HG02970 (cell line): ENCODE measurements around the gene KDM6B.

Experiments
- ATAC-seq: cut with Tn5 transposase; IDR thresholded peaks from one replicate; pipeline ENCODE4 v1.9.1; 2021; ENCODE audit warnings: mild to moderate bottlenecking, moderate library complexity, moderate number of reproducible peaks; ENCODE audit not compliant: unreplicated experiment, low FRiP score

Gene KDM6B

DNA sequence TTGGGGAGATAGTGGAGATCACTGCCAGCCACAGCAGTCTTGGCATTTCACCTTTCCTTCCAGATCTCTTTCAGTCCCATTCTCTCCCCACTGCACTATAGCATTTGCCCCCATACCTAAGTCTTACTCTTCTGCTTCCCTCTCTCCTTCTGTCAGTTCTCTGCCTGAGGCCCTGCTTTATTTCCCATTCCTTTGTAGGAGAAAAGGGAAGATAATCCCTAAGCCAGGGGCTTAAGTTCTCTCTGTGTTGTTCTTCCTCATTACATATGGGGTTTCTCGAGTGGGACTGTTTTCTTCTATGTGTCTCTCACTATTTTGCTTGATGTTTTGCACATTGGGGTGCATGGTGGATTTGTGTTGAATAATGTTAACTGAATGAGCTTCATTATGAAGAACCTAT is 6.4 kb downstream of the KDM6B start:
- no peak for ATAC-seq

DNA sequence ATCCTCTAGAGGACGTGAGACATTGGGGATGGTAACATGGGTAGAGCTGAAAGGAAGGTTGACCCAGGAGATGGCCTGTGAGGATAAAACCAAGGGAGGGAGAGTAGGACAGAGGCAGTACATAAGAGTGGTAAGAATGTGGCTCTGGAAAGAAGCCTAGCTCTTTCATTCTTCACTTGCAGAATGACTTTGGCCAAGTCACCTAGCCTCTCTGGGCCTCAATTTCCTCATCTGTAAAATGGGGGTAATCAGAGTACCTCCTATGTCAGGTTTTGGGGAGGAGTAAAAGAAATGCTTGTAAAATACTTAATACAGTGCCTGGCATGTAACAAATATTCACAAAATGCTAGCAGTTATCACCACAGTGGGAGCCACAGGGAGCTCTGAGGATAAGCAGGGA is 6.9 kb downstream of the KDM6B start:
- ATAC-seq = no peak

DNA sequence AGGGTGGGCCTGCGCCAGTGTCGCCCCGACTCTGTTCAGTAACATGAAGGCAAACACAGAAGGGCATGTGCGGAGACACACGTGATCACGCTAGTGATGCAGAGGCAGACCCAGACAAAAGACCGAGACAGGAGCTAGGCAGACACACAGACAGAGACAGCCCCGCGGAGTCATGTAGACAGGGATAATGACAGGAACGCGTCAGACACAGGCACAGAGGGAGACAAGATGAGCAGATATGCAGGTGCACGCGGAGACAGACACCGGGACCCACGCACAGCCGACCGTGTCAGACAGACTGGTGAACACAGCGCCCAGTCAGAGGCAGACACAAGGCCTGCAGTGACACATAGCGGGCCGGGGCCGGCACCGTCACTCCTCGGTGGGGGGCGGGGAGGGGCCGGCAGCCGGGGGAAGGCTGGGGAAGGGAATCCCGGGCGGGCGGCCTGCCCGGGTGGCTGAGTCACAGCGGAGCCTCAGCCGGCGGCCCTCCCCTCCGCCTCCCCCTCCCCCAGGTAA is 7.4 kb downstream of the KDM6B start:
- ATAC-seq = no peak

DNA sequence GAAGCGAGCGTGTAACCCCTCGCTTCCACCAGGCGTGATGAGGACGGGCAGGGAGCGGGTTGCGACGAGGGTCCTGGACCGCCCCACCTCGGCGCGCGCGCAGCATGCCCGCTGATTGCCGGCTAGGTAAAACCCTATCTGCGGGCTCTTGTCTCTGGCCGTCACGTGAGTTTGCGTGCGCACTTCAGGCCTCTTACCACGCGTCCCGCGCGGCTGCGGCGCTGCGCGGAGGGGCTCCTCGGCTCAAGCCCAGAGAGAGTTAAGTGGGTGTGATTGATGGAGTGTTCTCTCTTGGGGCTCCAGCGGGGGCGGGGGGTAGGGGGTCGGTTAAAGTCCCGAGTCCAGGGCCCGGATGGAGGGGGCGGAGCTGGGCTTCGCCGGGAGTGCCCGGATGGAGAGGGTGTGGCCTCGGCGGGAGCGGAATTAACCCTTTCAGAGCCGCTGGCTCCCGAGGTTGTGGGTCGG is 7.9 kb downstream of the KDM6B start:
- ATAC-seq = no peak

DNA sequence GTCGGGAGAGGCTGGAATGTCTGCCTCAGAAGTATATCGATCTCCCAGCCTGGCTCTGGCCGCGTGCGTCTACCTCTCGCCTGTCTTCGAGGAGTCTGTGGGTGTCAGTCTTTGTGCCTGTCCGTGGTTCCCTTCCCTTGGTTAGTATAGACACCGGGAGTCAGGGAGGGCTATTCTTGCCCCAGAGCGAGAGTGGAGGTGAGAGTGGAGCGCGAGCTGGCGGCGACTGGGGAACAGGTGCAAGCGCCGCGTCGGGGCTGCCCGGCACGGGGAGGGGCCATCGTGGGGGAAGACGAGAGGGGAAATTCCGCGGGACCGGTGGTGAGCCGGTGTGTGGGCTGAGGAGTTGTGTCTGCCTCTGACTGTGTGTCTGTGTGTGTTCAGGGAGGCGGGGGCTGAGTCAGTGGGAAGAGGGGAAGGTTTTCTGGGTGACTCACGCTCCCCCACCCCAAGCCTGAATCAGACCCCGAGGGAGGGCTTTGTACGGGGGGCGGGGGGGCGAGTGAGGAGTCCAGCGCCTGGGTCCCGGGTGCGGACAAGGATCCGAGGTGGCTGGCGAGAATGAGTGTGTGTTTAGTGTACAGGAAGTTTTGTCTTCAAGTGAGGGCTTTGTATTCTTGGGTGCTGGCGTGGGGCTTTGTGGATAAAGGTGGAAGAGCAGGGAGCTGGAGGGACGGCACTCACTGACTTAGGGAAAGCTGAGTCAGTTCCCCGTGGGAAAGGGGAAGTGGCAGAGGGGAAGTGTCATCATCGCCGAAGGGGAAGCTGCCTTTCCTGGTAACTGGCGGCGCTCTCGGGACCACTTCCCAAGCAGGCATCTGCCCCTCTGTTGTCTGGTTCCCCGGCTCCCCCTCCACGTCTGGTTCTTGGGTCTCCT is 8.6 kb downstream of the KDM6B start:
- no peak for ATAC-seq

DNA sequence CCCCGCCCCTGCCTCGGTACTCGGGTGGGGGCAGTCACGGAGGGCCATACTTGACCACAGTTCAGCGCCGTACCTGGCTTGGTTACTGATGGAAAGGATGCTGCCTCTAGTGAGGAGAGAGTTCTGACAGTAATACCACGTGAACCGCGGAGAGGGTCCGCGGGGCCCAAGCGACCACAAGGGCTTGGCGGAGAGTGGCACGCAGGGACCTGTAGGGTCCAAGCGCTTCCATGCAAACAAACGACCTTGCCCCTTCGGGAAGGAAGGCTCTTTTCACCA is 9.2 kb downstream of the KDM6B start:
- ATAC-seq = no peak

DNA sequence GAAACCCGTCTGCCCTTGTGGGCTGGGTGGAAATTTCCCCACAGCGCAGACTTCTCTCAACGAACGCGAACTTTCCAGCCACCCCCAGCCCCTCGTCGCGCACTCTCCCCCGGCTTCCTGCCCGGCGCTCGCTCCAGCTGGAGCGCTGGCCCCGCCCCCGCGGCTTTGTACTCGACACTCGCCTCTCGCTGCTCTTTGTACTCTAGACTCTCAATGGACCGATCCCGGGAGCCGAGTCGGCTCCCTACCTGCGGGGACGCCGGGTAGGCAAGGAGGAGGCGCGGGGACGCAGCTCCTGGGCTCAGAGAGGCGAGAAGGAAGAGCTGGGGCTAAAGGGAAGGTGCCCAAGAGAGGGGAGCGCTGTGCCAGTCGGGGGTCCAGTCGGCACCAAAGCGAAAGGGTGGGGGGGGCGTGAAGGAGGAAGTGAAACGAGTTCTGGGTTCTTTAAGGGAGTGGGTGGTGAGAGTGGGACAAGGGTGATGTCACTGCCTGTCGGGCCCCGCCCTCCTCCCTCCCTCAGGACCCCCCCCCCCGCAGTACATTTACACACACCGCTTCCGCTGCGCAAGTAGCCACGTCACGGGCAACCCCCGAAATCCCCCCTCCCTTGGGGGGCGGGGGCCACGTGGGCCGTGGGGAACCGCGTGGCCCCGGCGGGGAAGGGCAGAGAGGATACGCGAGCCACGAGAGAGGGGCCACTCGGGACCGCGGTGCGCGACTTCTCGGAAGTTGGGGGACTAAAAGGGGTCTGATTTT is 9.7 kb downstream of the KDM6B start:
- ATAC-seq = peak; percentile 28

DNA sequence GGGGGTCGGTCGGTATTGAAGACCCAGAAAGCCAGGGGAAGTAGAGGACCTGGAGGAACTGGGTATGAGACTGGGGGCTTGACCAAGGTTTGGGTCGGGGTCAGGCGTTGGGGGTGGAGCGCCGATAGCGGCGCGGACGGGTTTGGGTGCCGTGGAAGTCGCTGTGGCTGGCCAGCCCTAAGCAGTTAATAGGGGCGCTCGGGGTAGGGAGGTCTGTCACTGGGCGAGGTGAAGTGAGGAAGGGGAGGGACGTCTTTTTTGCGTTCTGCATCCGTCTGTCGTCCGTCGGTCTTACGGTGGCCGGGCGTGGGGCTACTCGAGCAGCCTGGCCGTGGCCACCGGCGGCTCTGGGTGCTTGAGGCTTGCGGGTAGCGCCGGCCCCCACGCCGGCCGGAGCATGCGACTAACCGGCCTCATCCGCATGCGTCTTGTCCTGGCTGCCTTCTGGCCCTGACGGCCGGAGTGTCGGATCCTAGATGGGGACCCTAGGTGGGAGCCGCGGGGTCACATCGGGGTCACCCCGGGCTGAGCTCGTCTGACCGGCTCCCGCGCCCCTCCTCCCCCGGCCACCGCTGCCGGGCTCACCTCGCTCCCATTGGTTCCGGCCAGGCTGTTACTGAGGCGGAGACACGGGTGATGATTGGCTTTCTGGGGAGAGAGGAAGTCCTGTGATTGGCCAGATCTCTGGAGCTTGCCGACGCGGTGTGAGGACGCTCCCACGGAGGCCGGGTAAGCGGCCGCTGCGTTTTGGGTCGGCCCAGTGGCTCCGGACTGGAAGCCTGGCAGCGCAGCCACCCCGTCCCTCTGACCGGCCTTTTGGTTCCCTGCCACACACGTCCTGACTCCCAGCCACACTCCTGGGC is 10.5 kb downstream of the KDM6B start:
- peak; percentile 36 for ATAC-seq

DNA sequence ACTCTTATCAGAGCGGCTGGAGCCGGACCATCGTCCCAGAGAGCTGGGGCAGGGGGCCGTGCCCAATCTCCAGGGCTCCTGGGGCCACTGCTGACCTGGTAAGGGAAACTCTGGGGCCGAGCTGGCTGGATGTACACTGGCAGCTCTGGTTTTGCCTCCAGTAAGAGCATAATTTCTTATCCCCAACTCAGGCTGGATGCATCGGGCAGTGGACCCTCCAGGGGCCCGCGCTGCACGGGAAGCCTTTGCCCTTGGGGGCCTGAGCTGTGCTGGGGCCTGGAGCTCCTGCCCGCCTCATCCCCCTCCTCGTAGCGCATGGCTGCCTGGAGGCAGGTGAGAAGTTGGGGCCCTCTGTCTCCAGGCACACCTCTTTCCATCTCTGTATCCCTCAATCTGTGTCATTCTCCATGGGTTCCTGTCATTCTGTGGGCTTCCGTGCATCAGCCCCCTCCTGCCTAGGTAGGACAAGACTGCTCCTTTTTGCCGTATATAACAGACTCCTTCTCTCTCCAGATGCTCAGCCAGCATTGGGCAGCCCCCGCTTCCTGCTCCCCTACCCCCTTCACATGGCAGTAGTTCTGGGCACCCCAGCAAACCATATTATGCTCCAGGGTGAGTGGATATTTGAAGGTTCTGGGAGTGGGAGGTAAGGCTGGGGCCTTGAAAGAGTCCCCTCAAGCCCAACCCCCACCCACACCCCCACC is 11.5 kb downstream of the KDM6B start:
- no peak for ATAC-seq

DNA sequence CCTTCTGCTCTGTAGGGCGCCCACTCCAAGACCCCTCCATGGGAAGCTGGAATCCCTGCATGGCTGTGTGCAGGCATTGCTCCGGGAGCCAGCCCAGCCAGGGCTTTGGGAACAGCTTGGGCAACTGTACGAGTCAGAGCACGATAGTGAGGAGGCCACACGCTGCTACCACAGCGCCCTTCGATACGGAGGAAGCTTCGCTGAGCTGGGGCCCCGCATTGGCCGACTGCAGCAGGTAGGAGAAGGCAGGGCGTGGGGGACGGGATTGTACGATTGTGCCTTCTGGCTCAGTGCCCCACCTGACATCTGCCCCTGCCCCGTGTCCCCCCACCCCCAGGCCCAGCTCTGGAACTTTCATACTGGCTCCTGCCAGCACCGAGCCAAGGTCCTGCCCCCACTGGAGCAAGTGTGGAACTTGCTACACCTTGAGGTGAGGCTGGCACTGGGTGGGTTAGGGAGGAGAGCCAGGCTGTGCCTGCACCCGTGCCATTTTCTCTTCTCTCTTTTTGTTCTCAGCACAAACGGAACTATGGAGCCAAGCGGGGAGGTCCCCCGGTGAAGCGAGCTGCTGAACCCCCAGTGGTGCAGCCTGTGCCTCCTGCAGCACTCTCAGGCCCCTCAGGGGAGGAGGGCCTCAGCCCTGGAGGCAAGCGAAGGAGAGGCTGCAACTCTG is 12.2 kb downstream of the KDM6B start:
- no peak for ATAC-seq

DNA sequence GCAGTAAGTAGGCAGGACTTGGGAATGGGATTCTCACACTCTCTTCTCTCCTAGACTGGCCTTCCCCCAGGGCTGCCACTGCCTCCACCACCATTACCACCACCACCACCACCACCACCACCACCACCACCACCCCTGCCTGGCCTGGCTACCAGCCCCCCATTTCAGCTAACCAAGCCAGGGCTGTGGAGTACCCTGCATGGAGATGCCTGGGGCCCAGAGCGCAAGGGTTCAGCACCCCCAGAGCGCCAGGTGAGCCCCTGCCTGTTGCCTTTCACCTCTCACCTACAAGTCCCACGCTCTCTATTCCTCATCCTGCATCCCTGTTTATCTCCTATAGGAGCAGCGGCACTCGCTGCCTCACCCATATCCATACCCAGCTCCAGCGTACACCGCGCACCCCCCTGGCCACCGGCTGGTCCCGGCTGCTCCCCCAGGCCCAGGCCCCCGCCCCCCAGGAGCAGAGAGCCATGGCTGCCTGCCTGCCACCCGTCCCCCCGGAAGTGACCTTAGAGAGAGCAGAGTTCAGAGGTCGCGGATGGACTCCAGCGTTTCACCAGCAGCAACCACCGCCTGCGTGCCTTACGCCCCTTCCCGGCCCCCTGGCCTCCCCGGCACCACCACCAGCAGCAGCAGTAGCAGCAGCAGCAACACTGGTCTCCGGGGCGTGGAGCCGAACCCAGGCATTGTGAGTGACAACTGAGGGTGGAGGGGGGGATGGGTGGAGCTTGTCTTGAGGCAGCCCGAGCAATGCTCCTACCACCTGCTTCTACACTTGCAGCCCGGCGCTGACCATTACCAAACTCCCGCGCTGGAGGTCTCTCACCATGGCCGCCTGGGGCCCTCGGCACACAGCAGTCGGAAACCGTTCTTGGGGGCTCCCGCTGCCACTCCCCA is 13.0 kb downstream of the KDM6B start:
- ATAC-seq = no peak

DNA sequence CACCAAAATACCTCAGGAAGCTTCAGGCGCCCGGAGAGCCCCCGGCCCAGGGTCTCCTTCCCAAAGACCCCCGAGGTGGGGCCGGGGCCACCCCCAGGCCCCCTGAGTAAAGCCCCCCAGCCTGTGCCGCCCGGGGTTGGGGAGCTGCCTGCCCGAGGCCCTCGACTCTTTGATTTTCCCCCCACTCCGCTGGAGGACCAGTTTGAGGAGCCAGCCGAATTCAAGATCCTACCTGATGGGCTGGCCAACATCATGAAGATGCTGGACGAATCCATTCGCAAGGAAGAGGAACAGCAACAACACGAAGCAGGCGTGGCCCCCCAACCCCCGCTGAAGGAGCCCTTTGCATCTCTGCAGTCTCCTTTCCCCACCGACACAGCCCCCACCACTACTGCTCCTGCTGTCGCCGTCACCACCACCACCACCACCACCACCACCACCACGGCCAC is 14.1 kb downstream of the KDM6B start:
- no peak for ATAC-seq

DNA sequence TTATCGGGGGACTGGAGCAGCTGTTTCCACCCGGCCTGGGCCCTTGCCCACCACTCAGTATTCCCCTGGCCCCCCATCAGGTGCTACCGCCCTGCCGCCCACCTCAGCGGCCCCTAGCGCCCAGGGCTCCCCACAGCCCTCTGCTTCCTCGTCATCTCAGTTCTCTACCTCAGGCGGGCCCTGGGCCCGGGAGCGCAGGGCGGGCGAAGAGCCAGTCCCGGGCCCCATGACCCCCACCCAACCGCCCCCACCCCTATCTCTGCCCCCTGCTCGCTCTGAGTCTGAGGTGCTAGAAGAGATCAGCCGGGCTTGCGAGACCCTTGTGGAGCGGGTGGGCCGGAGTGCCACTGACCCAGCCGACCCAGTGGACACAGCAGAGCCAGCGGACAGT is 14.7 kb downstream of the KDM6B start:
- ATAC-seq = no peak

DNA sequence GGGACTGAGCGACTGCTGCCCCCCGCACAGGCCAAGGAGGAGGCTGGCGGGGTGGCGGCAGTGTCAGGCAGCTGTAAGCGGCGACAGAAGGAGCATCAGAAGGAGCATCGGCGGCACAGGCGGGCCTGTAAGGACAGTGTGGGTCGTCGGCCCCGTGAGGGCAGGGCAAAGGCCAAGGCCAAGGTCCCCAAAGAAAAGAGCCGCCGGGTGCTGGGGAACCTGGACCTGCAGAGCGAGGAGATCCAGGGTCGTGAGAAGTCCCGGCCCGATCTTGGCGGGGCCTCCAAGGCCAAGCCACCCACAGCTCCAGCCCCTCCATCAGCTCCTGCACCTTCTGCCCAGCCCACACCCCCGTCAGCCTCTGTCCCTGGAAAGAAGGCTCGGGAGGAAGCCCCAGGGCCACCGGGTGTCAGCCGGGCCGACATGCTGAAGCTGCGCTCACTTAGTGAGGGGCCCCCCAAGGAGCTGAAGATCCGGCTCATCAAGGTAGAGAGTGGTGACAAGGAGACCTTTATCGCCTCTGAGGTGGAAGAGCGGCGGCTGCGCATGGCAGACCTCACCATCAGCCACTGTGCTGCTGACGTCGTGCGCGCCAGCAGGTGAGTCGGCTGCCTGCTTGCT is 15.2 kb downstream of the KDM6B start:
- no peak for ATAC-seq

DNA sequence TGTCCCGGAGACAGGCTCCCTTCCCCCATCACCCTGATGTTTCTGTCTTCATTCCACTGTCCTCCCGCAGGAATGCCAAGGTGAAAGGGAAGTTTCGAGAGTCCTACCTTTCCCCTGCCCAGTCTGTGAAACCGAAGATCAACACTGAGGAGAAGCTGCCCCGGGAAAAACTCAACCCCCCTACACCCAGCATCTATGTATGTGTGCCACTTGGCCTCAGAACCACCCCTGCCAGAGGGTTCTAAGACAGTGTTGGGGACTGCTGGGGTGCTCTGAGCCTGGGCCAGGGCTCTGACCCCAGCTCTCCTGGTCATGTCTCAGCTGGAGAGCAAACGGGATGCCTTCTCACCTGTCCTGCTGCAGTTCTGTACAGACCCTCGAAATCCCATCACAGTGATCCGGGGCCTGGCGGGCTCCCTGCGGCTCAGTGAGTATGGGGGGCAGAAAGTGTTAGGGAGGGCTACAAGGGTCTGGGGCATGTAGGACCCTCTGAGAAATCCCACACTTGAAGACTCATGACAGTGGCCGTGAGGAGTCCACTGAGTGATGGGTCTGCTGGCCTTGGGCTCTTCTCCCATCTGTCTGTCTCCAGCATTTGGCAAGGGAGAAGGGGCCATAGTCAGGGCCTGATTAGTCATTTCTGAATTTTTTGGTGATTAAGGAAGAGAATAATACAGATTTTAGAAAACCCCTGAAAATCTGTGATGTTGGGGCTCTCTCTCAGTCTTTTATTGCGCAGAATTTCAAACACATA is 15.9 kb downstream of the KDM6B start:
- no peak for ATAC-seq

DNA sequence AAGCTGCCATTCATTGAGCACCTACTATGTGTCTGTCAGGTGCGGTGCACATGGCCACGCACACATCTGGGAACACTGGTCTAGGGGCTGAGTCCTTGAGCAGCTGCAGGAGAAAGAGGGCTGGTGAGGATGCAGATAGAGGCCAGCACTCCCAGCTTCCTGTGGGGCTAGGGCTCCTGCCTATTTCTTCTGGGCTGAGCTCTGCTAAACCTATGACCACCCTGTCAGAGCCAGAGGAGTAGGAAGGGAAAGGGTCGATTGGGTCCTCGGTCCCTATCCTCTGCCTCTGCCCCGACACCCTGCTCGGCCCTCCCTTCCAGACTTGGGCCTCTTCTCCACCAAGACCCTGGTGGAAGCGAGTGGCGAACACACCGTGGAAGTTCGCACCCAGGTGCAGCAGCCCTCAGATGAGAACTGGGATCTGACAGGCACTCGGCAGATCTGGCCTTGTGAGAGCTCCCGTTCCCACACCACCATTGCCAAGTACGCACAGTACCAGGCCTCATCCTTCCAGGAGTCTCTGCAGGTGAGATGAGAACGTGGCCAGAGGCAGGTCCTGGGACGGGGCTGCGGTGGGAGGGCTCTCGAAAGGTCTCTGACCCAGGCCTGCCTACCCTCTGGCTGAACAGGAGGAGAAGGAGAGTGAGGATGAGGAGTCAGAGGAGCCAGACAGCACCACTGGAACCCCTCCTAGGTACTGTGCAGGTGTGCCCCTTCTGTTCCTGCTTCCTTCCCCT is 16.9 kb downstream of the KDM6B start:
- ATAC-seq = no peak
